Vagina (tissue), 2 donors: ENCODE measurements around the gene LINGO4. TPM values are rescaled to one million over a fixed set of nuclear protein-coding genes. Genes with fewer than 3 reads are reported as not detected.

ENCODE experiments used
- DNase-seq, 2 donors: peaks; one replicate each; pipeline ENCODE4 v3.0.0-alpha.2; 2017; ENCODE audit errors: extremely low spot score in 2 of 2
- H3K27ac ChIP-seq: fragments of 200-600 bp; sonication (generic); one replicate; pipeline ENCODE4 v1.5.1; 2019
- H3K27me3 ChIP-seq: fragments of 200-600 bp; sonication (generic); one replicate; pipeline ENCODE4 v1.5.1; 2019
- H3K36me3 ChIP-seq, 2 donors: fragments of 200-600 bp; sonication (generic); one replicate each; pipeline ENCODE4 v1.5.1; 2017 to 2019
- H3K4me1 ChIP-seq: fragments of 200-600 bp; sonication (generic); one replicate; pipeline ENCODE4 v1.5.1; 2019
- H3K4me3 ChIP-seq, 2 donors: fragments of 200-600 bp; sonication (generic); 1 replicate in 1 of 2; 2 replicates in 1 of 2; pipeline ENCODE4 v1.5.1; 2016 to 2019
- H3K9me3 ChIP-seq: fragments of 200-600 bp; sonication (generic); one replicate; pipeline ENCODE4 v1.5.1; 2019
- CTCF ChIP-seq, 3 experiments: fragments of 450-650 bp in 2 of 3; fragments of 200-600 bp in 1 of 3; sonication (generic) in 1 of 3; IDR thresholded peaks; one replicate each; pipeline ENCODE4 v1.5.1; 2017 to 2019; ENCODE audit warnings: antibody characterized with exemption in 3 of 3, mild to moderate bottlenecking in 2 of 3, moderate library complexity in 2 of 3
- POLR2A ChIP-seq, 2 donors: fragments of 450-650 bp; IDR thresholded peaks; one replicate each; pipeline ENCODE4 v1.6.1; 2017; ENCODE audit warnings: antibody characterized with exemption in 2 of 2, mild to moderate bottlenecking in 2 of 2, moderate library complexity in 2 of 2
- POLR2AphosphoS5 ChIP-seq, 2 donors: sonication (generic); formaldehyde crosslinking; IDR thresholded peaks; one replicate each; pipeline ENCODE4 v1.9.0; 2017; ENCODE audit warnings: antibody characterized with exemption in 2 of 2, mild to moderate bottlenecking in 2 of 2, low read depth in 1 of 2; ENCODE audit not compliant: insufficient read depth in 1 of 2
- intact Hi-C: fragments of 100-400 bp; cut with DNase I; formaldehyde crosslinking; loops from one replicate; pipeline ENCODE4 v1.15.1; 2023
- total RNA-seq: library from RNA; depleted of rRNA; stranded (reverse); fragments of >200 nt; gene quantifications from one replicate; pipeline ENCODE4 v1.2.3, GENCODE V29; 2016

The LINGO4 gene
- total RNA-seq, 1 donor from 2014 or later, result 0.98 TPM

- intact Hi-C loops, result no loop called here
- TF ChIP-seq CTCF (IDR thresholded peaks at IDR 0.05) (no peak), POLR2AphosphoS5 (IDR thresholded peaks at IDR 0.05; ENCODE audit: insufficient read depth in 1 of 2, low read depth in 1 of 2) (no peak), POLR2A (IDR thresholded peaks at IDR 0.05) (no peak)
- Histone ChIP-seq H3K4me3 (no peak overlapping the region), H3K27ac (no peak overlapping the region), H3K27me3 (no peaks in the 10 kb centered on the region), H3K4me1 (no peaks in the 10 kb centered on the region), H3K36me3 (no peaks in the 10 kb centered on the region), H3K9me3 (no peaks in the 10 kb centered on the region)
- no peak for DNase-seq
Observed at GRCh38 chr1:151815716-151816327, 10.6 kb upstream of the LINGO4 start.

- Histone ChIP-seq H3K9me3 (no peaks in the 10 kb centered on the region), H3K4me1 (no peaks in the 10 kb centered on the region), H3K27me3 (no peaks in the 10 kb centered on the region), H3K27ac (no peak overlapping the region), H3K4me3 (no peak overlapping the region), H3K36me3 (no peaks in the 10 kb centered on the region)
- TF ChIP-seq POLR2A (IDR thresholded peaks at IDR 0.05) (no peak), CTCF (IDR thresholded peaks at IDR 0.05) (no peak), POLR2AphosphoS5 (IDR thresholded peaks at IDR 0.05; ENCODE audit: insufficient read depth in 1 of 2, low read depth in 1 of 2) (no peak)
- no peak for DNase-seq
- intact Hi-C loops, result no loop called here
Observed at GRCh38 chr1:151814971-151815545, 9.8 kb upstream of the LINGO4 start.

- TF ChIP-seq CTCF (IDR thresholded peaks at IDR 0.05), result no peak
- no peak for TF ChIP-seq POLR2AphosphoS5 (IDR thresholded peaks at IDR 0.05; ENCODE audit: insufficient read depth in 1 of 2, low read depth in 1 of 2)
- TF ChIP-seq POLR2A (IDR thresholded peaks at IDR 0.05), result no peak
- intact Hi-C loops, result no loop called here
Observed at GRCh38 chr1:151814426-151814825, 9.2 kb upstream of the LINGO4 start.

GRCh38 chr1:151813271-151813977 is 8.2 kb upstream of the LINGO4 start:
- intact Hi-C loops, result no loop called here
- no peaks in the 10 kb centered on the region for H3K4me1 ChIP-seq
- no peak overlapping the region for H3K27ac ChIP-seq
- no peaks in the 10 kb centered on the region for H3K36me3 ChIP-seq
- no peak for DNase-seq
- TF ChIP-seq POLR2AphosphoS5 (IDR thresholded peaks at IDR 0.05; ENCODE audit: insufficient read depth in 1 of 2, low read depth in 1 of 2), result no peak
- no peak for TF ChIP-seq POLR2A (IDR thresholded peaks at IDR 0.05)
- TF ChIP-seq CTCF (IDR thresholded peaks at IDR 0.05), result no peak
- H3K4me3 ChIP-seq, result no peak overlapping the region
- H3K27me3 ChIP-seq, result no peaks in the 10 kb centered on the region
- no peaks in the 10 kb centered on the region for H3K9me3 ChIP-seq

More at GRCh38 chr1:151814426-151814825, 9.2 kb upstream of the LINGO4 start:
- no peaks in the 10 kb centered on the region for H3K4me1 ChIP-seq
- H3K36me3 ChIP-seq, result no peaks in the 10 kb centered on the region
- H3K9me3 ChIP-seq, result no peaks in the 10 kb centered on the region
- H3K27ac ChIP-seq, result no peak overlapping the region
- DNase-seq, result no peak
- no peaks in the 10 kb centered on the region for H3K27me3 ChIP-seq
- no peak overlapping the region for H3K4me3 ChIP-seq

- no peak for DNase-seq
- Histone ChIP-seq H3K27ac (no peak overlapping the region), H3K9me3 (no peaks in the 10 kb centered on the region), H3K27me3 (no peaks in the 10 kb centered on the region), H3K4me3 (no peak overlapping the region), H3K36me3 (no peaks in the 10 kb centered on the region), H3K4me1 (no peaks in the 10 kb centered on the region)
- intact Hi-C loops, result no loop called here
- no peak for TF ChIP-seq POLR2AphosphoS5 (IDR thresholded peaks at IDR 0.05; ENCODE audit: insufficient read depth in 1 of 2, low read depth in 1 of 2)
- no peak for TF ChIP-seq POLR2A (IDR thresholded peaks at IDR 0.05)
- no peak for TF ChIP-seq CTCF (IDR thresholded peaks at IDR 0.05)
Observed at GRCh38 chr1:151811181-151811580, 6.0 kb upstream of the LINGO4 start.
